ENCODE data around the gene RABGGTA. TPM values are rescaled to one million over a fixed set of nuclear protein-coding genes. Genes with fewer than 3 reads are reported as not detected.

RABGGTA gene
- total RNA-seq, 1 experiment from 2014 or later, result 35.3 TPM

DNA sequence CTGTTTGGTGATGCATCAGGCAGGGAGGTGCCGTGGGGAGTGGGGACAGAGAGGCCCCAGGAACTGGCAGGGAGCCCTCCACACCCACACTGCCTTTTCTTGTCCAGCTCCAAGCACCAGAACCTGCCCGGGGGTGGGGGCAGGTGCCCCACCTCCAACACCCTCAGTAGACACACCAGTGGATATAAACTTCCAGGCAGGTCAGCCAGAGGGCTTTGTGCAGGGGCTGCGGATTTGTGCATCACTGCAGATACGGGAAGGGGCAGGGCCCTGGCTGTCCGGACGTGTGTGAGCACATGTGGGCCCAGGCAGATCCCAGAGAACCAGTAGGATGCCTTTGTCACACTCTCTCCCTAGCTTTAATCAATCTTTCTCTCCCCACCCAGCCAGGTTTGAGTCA, 7.1 kb downstream of the RABGGTA start:
- H3K4me3 Mint-ChIP-seq (ENCODE audit: low read depth, unreplicated experiment), result no peak overlapping the region
- intact Hi-C loops (cut with micrococcal nuclease; ENCODE audit: unreplicated experiment), result no loop called here
- H3K4me1 Mint-ChIP-seq (ENCODE audit: low read depth, unreplicated experiment), result no peaks in the 10 kb centered on the region
- no TSS peak for BruUV-seq (replicated peaks)
- no peaks in the 10 kb centered on the region for H3K9me3 Mint-ChIP-seq (ENCODE audit: low read depth, unreplicated experiment)
- CTCF ChIA-PET, result no interaction called here
- TF ChIP-seq, protein P1, sequence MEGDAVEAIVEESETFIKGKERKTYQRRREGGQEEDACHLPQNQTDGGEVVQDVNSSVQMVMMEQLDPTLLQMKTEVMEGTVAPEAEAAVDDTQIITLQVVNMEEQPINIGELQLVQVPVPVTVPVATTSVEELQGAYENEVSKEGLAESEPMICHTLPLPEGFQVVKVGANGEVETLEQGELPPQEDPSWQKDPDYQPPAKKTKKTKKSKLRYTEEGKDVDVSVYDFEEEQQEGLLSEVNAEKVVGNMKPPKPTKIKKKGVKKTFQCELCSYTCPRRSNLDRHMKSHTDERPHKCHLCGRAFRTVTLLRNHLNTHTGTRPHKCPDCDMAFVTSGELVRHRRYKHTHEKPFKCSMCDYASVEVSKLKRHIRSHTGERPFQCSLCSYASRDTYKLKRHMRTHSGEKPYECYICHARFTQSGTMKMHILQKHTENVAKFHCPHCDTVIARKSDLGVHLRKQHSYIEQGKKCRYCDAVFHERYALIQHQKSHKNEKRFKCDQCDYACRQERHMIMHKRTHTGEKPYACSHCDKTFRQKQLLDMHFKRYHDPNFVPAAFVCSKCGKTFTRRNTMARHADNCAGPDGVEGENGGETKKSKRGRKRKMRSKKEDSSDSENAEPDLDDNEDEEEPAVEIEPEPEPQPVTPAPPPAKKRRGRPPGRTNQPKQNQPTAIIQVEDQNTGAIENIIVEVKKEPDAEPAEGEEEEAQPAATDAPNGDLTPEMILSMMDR (IDR thresholded peaks at IDR 0.05; ENCODE audit: unreplicated experiment), result no peak
- H3K27ac Mint-ChIP-seq (ENCODE audit: unreplicated experiment), result no peak overlapping the region
- no peaks in the 10 kb centered on the region for H3K27me3 Mint-ChIP-seq (ENCODE audit: unreplicated experiment)
- DNase-seq, result no peak
- peaks cover 7% of the 10 kb centered on the region for H3K36me3 Mint-ChIP-seq (ENCODE audit: insufficient read depth, unreplicated experiment)

DNA sequence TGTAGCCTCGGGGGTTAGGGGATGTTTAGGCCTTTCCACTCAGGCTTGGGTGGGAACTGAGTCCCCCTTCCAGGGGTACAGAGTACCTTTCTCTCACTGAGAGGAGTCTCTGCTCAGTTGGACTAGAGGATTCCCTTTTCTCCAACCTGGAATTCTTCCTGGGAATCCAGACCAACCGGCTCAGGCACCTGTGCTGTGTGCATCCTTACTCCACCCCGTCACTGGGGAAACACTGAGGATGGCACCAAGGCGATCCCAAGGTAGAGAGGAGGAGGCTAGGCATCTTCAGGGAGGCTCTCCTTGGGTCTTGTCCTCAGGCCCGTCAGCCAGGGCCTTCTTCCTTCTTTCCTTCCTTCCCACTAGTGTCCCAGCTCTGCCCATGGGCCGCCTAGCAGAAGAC, 7.5 kb downstream of the RABGGTA start:
- no peak overlapping the region for H3K4me3 Mint-ChIP-seq (ENCODE audit: low read depth, unreplicated experiment)
- no peaks in the 10 kb centered on the region for H3K9me3 Mint-ChIP-seq (ENCODE audit: low read depth, unreplicated experiment)
- TF ChIP-seq, protein P1 (IDR thresholded peaks at IDR 0.05; ENCODE audit: unreplicated experiment), result no peak
- no peaks in the 10 kb centered on the region for H3K27me3 Mint-ChIP-seq (ENCODE audit: unreplicated experiment)
- intact Hi-C loops (cut with micrococcal nuclease; ENCODE audit: unreplicated experiment), result no loop called here
- BruUV-seq (replicated peaks), result no TSS peak
- no peak overlapping the region for H3K27ac Mint-ChIP-seq (ENCODE audit: unreplicated experiment)
- DNase-seq, result no peak
- CTCF ChIA-PET, result no interaction called here
- H3K36me3 Mint-ChIP-seq (ENCODE audit: insufficient read depth, unreplicated experiment), result peaks cover 7% of the 10 kb centered on the region
- no peaks in the 10 kb centered on the region for H3K4me1 Mint-ChIP-seq (ENCODE audit: low read depth, unreplicated experiment)

DNA sequence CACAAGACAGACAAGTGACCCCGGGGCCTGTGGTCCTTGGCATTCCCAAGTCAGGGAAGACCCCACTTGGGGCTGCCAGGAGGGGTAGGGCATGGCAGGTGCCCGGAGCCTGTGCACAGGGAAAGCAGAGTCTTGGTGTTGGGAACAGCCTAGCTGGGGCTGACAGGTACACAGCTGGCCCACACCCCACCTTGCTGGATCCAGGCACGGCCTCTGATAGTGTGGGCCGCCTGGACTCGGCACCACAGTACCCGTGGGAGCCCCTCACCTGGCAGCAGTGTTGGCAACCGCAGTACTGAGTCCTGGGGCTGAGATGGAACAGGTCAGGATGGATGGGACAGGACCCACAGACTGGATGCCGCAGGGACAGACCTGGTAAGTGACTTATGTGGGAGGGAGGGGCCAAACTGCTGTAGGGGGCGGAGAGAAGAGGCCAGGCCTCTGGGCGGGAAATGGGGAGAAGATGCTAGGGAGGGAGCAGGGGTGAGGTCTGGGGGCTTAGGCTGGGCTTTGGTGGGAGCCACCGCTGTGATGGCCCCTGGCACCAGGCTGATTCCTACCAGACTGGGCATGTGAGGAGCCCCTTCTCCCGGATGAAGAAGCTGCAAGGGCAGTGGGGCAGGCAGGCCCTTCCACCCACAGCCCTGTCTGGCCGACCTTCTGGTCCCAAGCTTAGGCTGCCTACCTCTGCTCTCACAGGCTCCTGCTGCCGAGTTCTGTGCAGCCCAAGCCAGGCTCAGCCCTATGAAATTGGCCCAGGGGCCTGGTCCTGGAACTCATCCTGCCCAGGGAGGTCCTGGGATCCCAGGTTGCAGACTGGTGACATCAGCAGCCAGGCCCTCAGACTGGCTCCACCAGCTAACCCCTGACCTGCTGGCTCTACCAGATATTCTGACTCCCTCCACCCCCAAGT, 8.3 kb downstream of the RABGGTA start, which contains the start of gene TGM1:
Gene TGM1, minus strand, starts transcription at position 357 of the 913 bp plus-strand sequence. CDS start 825 bp downstream, outside the sequence.
- no peaks in the 10 kb centered on the region for H3K9me3 Mint-ChIP-seq (ENCODE audit: low read depth, unreplicated experiment)
- no peaks in the 10 kb centered on the region for H3K4me1 Mint-ChIP-seq (ENCODE audit: low read depth, unreplicated experiment)
- intact Hi-C loops (cut with micrococcal nuclease; ENCODE audit: unreplicated experiment), result no loop called here
- no peak within 1 kb of the TSS for H3K4me3 Mint-ChIP-seq (ENCODE audit: low read depth, unreplicated experiment)
- H3K27me3 Mint-ChIP-seq (ENCODE audit: unreplicated experiment), result no peaks in the 10 kb centered on the region
- BruUV-seq (replicated peaks), result no TSS peak
- no peak for DNase-seq
- TF ChIP-seq, protein P1 (IDR thresholded peaks at IDR 0.05; ENCODE audit: unreplicated experiment), result no peak
- CTCF ChIA-PET, result no interaction called here
- peaks cover 7% of the 10 kb centered on the region for H3K36me3 Mint-ChIP-seq (ENCODE audit: insufficient read depth, unreplicated experiment)
- no peak within 1 kb of the TSS for H3K27ac Mint-ChIP-seq (ENCODE audit: unreplicated experiment)

DNA sequence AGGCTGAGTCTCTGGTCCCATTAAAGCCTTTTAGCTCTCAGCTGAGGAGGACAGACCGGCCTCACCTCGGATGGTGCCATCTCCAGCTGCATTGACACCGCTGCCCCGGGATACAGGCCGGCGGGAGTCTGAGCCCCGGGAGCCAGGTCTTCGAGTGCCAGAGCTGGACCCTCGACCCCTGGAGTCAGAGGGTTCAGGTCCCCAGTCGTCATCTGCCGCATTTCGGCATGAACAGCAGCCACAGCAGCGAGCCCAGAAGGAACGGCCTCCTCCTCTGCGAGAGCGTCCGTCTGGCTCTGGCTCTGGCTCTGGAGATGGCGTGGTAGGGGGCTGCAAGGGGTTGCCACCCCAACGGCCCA, 9.4 kb downstream of the RABGGTA start:
- no peaks in the 10 kb centered on the region for H3K4me1 Mint-ChIP-seq (ENCODE audit: low read depth, unreplicated experiment)
- CTCF ChIA-PET, result interaction anchor here (0.6 kb wide), 2 partner anchors 19 to 57 kb away, joined by 3 to 4 read pairs; partner anchors contain the start of gene TSSK4
- H3K4me3 Mint-ChIP-seq (ENCODE audit: low read depth, unreplicated experiment), result no peak overlapping the region
- intact Hi-C loops (cut with micrococcal nuclease; ENCODE audit: unreplicated experiment), result no loop called here
- BruUV-seq (replicated peaks), result no TSS peak
- H3K36me3 Mint-ChIP-seq (ENCODE audit: insufficient read depth, unreplicated experiment), result peaks cover 3% of the 10 kb centered on the region
- no peaks in the 10 kb centered on the region for H3K27me3 Mint-ChIP-seq (ENCODE audit: unreplicated experiment)
- TF ChIP-seq, protein P1 (IDR thresholded peaks at IDR 0.05; ENCODE audit: unreplicated experiment), result no peak
- no peaks in the 10 kb centered on the region for H3K9me3 Mint-ChIP-seq (ENCODE audit: low read depth, unreplicated experiment)
- DNase-seq, result no peak
- no peak overlapping the region for H3K27ac Mint-ChIP-seq (ENCODE audit: unreplicated experiment)
